HCT116 (cell line): ENCODE data around the gene NGEF. TPM values are rescaled to one million over a fixed set of nuclear protein-coding genes. Genes with fewer than 3 reads are reported as not detected.

ENCODE experiments used
- ATAC-seq: fragments of 200-7000 bp; cut with Tn5 transposase; 2 replicates; pipeline ENCODE4 v1.9.1; 2020; ENCODE audit warnings: mild to moderate bottlenecking, moderate library complexity
- BruUV-seq: library from RNA; stranded (reverse); fragments of 400-500 nt; replicated peaks from 2 replicates; lab custom pipeline; 2021; lab: Mats Ljungman, UMichigan
- CTCF ChIA-PET: fragments of 300-600 bp; sonication (Branson Sonifier 250); formaldehyde crosslinking; loops from one replicate; lab custom pipeline; 2021; ENCODE audit warnings: antibody characterized with exemption; lab: Charles Lee
- POLR2A ChIA-PET: fragments of 300-600, 350-600 bp; sonication (Branson Sonifier 250); formaldehyde crosslinking; loops from one replicate; lab custom pipeline; 2021; ENCODE audit warnings: antibody characterized with exemption; lab: Charles Lee
- RAD21 ChIA-PET, 2 experiments: fragments of 300-600 bp; sonication (Branson Sonifier 250); formaldehyde crosslinking; loops; one replicate each; lab custom pipeline; 2023; ENCODE audit warnings: low total read pairs in 2 of 2; ENCODE audit not compliant: uncharacterized antibody in 2 of 2, unreplicated experiment in 2 of 2, low non-redundant PET in 1 of 2; lab: Charles Lee
- DNase-seq: peaks from one replicate; pipeline ENCODE4 v3.0.0-alpha.2; 2010; ENCODE audit warnings: low read depth, low spot score
- H2AFZ ChIP-seq: fragments of 200-600 bp; shearing (Covaris generic), sonication (generic); 2 replicates; pipeline ENCODE4 v1.6.1; 2017; ENCODE audit warnings: low read depth, mixed run types, mixed read lengths, antibody characterized with exemption, low read length; ENCODE audit not compliant: poor library complexity, severe bottlenecking
- H3K27ac ChIP-seq: 2 replicates; pipeline ENCODE4 v1.5.1; 2012; ENCODE audit warnings: low read depth, low read length
- H3K27me3 ChIP-seq: fragments of 200-600 bp; sonication (generic); 2 replicates; pipeline ENCODE4 v1.6.1; 2016; ENCODE audit warnings: mixed run types, low read length, mixed read lengths; ENCODE audit not compliant: insufficient read depth
- H3K36me3 ChIP-seq, 2 experiments: fragments of 200-500 bp in 1 of 2; fragments of 200-600 bp in 1 of 2; sonication (Bioruptor generic) in 1 of 2; sonication (generic) in 1 of 2; 2 replicates each; pipeline versions ENCODE4 v1.5.1 to v1.6.1; 2014 to 2016; ENCODE audit warnings: low read length in 2 of 2, inconsistent platforms in 1 of 2, mixed read lengths in 1 of 2, mixed run types in 1 of 2; ENCODE audit not compliant: insufficient read depth in 2 of 2, control insufficient read depth in 1 of 2
- H3K4me1 ChIP-seq, 2 experiments: fragments of 200-600 bp in 1 of 2; sonication (generic) in 1 of 2; 2 replicates each; pipeline versions ENCODE4 v1.5.1 to v1.6.1; 2012 to 2017; ENCODE audit warnings: low read length in 2 of 2, inconsistent platforms in 1 of 2, mild to moderate bottlenecking in 1 of 2, mixed read lengths in 1 of 2, mixed run types in 1 of 2, moderate library complexity in 1 of 2; ENCODE audit not compliant: insufficient read depth in 2 of 2, control insufficient read depth in 1 of 2
- H3K4me2 ChIP-seq: fragments of 200-600 bp; sonication (generic); 2 replicates; pipeline ENCODE4 v1.6.1; 2017; ENCODE audit warnings: mixed run types, low read length, mixed read lengths
- H3K4me3 ChIP-seq, 2 experiments: fragments of 200-600 bp in 1 of 2; sonication (generic) in 1 of 2; replicated peaks in 1 of 2; 2 replicates each; pipeline ENCODE4 v1.5.1; 2011 to 2016; ENCODE audit warnings: low read length in 2 of 2, control low read depth in 1 of 2, low read depth in 1 of 2, mild to moderate bottlenecking in 1 of 2, mixed read lengths in 1 of 2, mixed run types in 1 of 2
- H3K79me2 ChIP-seq: fragments of 200-600 bp; sonication (generic); 2 replicates; pipeline ENCODE4 v1.6.1; 2017; ENCODE audit warnings: mild to moderate bottlenecking, mixed run types, low read length, moderate library complexity, mixed read lengths; ENCODE audit not compliant: insufficient read depth
- H3K9ac ChIP-seq: fragments of 200-600 bp; sonication (generic); 2 replicates; pipeline ENCODE4 v1.6.1; 2016; ENCODE audit warnings: low read length, mixed read lengths
- H3K9me2 ChIP-seq: fragments of 200-600 bp; sonication (generic), shearing (Covaris generic); 2 replicates; pipeline ENCODE4 v1.6.1; 2017; ENCODE audit warnings: mixed run types, mild to moderate bottlenecking, moderate library complexity; ENCODE audit not compliant: insufficient read depth
- H3K9me3 ChIP-seq, 2 experiments: fragments of 200-500 bp in 1 of 2; fragments of 200-600 bp in 1 of 2; sonication (Bioruptor generic) in 1 of 2; sonication (generic) in 1 of 2; 2 replicates each; pipeline ENCODE4 v1.6.1; 2014 to 2017; ENCODE audit warnings: low read length in 2 of 2, mixed read lengths in 2 of 2, inconsistent platforms in 1 of 2, low read depth in 1 of 2, mild to moderate bottlenecking in 1 of 2, mixed run types in 1 of 2, moderate library complexity in 1 of 2; ENCODE audit not compliant: control insufficient read depth in 1 of 2, insufficient read depth in 1 of 2
- H4K20me1 ChIP-seq: fragments of 200-600 bp; sonication (generic), shearing (Covaris generic); 2 replicates; pipeline ENCODE4 v1.6.1; 2017; ENCODE audit warnings: mixed run types, mild to moderate bottlenecking, moderate library complexity; ENCODE audit not compliant: insufficient read depth
- CBX3 ChIP-seq: IDR thresholded peaks from 2 replicates; pipeline ENCODE4 v1.6.1; 2012; ENCODE audit warnings: low read depth
- CTCF ChIP-seq, 3 experiments: fragments of 200-600 bp in 1 of 3; sonication (generic) in 1 of 3; IDR thresholded peaks in 2 of 3; conservative IDR thresholded peaks in 1 of 3; 2 replicates each; pipeline ENCODE4 v1.5.1; 2012 to 2017; ENCODE audit warnings: low read depth in 2 of 3, low read length in 2 of 3, antibody characterized with exemption in 1 of 3, borderline replicate concordance in 1 of 3, control low read depth in 1 of 3, mild to moderate bottlenecking in 1 of 3, mixed read lengths in 1 of 3, mixed run types in 1 of 3, moderate library complexity in 1 of 3; ENCODE audit not compliant: insufficient read depth in 1 of 3
- EZH2phosphoT487 ChIP-seq: fragments of 200-600 bp; IDR thresholded peaks from 2 replicates; pipeline ENCODE4 v1.6.1; 2018; ENCODE audit warnings: antibody characterized with exemption, borderline replicate concordance
- FOSL1 ChIP-seq: IDR thresholded peaks from 2 replicates; pipeline ENCODE4 v1.6.1; 2012; ENCODE audit warnings: low read depth
- POLR2AphosphoS5 ChIP-seq: IDR thresholded peaks from 2 replicates; pipeline ENCODE4 v1.6.1; 2011; ENCODE audit warnings: mild to moderate bottlenecking, low read depth, low read length, moderate library complexity
- TCF7L2 ChIP-seq: IDR thresholded peaks from 2 replicates; pipeline ENCODE4 v1.7.0; 2011; ENCODE audit warnings: borderline replicate concordance, inconsistent platforms; ENCODE audit not compliant: insufficient read depth, insufficient read length; ENCODE audit errors: extremely low read depth
- ZBTB33 ChIP-seq: IDR thresholded peaks from 2 replicates; pipeline ENCODE4 v1.6.1; 2011; ENCODE audit warnings: mild to moderate bottlenecking, low read length, moderate library complexity; ENCODE audit not compliant: insufficient replicate concordance; ENCODE audit errors: extremely low read depth
- intact Hi-C: fragments of 100-400 bp; cut with micrococcal nuclease; formaldehyde crosslinking; loops from 2 replicates; pipeline ENCODE4 v1.10.0; 2022
- total RNA-seq: library from RNA; stranded (reverse); gene quantifications from one replicate; pipeline ENCODE4 v1.2.1, GENCODE V29; 2021; ENCODE audit not compliant: unreplicated experiment

Gene NGEF
- total RNA-seq, 1 experiment from 2014 or later: 12.6 TPM

- POLR2A ChIA-PET: interaction anchor here (1.1 to 1.3 kb wide), 2 partner anchors 49 to 74 kb away, joined by 3 read pairs; no protein-coding TSS in a partner anchor
- H3K27me3 ChIP-seq: no peaks in the 10 kb centered on the region; the same call in 1 of the 2 replicates
- peak in 2 of 3 experiments; percentile 31 to 40; a peak in 2 of 6 replicates for TF ChIP-seq CTCF (IDR thresholded peaks at IDR 0.05 in 2 of 3, conservative IDR thresholded peaks at IDR 0.05 in 1 of 3; ENCODE audit: borderline replicate concordance in 1 of 3, insufficient read depth in 1 of 3, low read depth in 2 of 3, low read length in 2 of 3)
- peak; percentile 91 for TF ChIP-seq TCF7L2
- no peak for TF ChIP-seq FOSL1
- peak; percentile 34; the same call in 1 of the 2 replicates for TF ChIP-seq POLR2AphosphoS5
- no peak for TF ChIP-seq EZH2phosphoT487
- no peak for TF ChIP-seq CBX3
- TF ChIP-seq ZBTB33: no peak
- H3K4me2 ChIP-seq: peak overlapping the region; percentile 70
- intact Hi-C loops: loop anchor here (2.0 to 5.0 kb wide), 2 partner anchors 49 to 128 kb away; no protein-coding TSS in a partner anchor
- CTCF ChIA-PET: interaction anchor here (1.1 to 1.8 kb wide), 2 partner anchors 49 to 127 kb away, joined by 4 to 12 read pairs; no protein-coding TSS in a partner anchor
- H3K4me1 ChIP-seq: peaks cover 36 to 49% of the 10 kb centered on the region in 2 experiments
- no TSS peak for BruUV-seq
- no peaks in the 10 kb centered on the region for H3K9me3 ChIP-seq
- H3K36me3 ChIP-seq: no peaks in the 10 kb centered on the region
- RAD21 ChIA-PET: interaction anchor here (0.7 to 1.7 kb wide), 5 partner anchors 8 to 807 kb away, joined by 3 to 8 read pairs (median 6); no protein-coding TSS in a partner anchor
- peak overlapping the region in 1 of 2 experiments; percentile 26; a peak in 1 of 4 replicates for H3K4me3 ChIP-seq
- H4K20me1 ChIP-seq: no peaks in the 10 kb centered on the region
- peak overlapping the region; percentile 29 for H3K9ac ChIP-seq
- no peaks in the 10 kb centered on the region for H3K79me2 ChIP-seq
- H3K9me2 ChIP-seq: no peaks in the 10 kb centered on the region
- ATAC-seq (peak; percentile 88), DNase-seq (peak; percentile 90)
- peak overlapping the region; percentile 50 for H3K27ac ChIP-seq
- peak overlapping the region; percentile 54 for H2AFZ ChIP-seq
Measured at GRCh38 chr2:232979871-232980461, 33.1 kb downstream of the NGEF start.
